Fibroblast of skin of right quadriceps (primary cell): ENCODE measurements around the gene SPRED2.
"Not testable (repeated sequence)": the region's sequence is repeated elsewhere in the genome, so short reads cannot be mapped to it uniquely, and the experiment has no call there.

Experiments
- DNase-seq: peaks from one replicate; pipeline ENCODE4 v3.0.0-alpha.2; 2013

The SPRED2 gene

GRCh38 chr2:65361623-65362022, 70.8 kb downstream of the SPRED2 start:
- DNase-seq = peak; percentile 68

GRCh38 chr2:65360441-65360840, 72.0 kb downstream of the SPRED2 start:
- no peak for DNase-seq

- no peak for DNase-seq
Measured at GRCh38 chr2:65358678-65359400, 73.6 kb downstream of the SPRED2 start.

- DNase-seq = no peak
Measured at GRCh38 chr2:65357959-65358294, 74.5 kb downstream of the SPRED2 start.

- DNase-seq = no peak
Measured at GRCh38 chr2:65357095-65357958, 75.1 kb downstream of the SPRED2 start.

GRCh38 chr2:65355186-65355831, 77.1 kb downstream of the SPRED2 start:
- peak; percentile 52 for DNase-seq

GRCh38 chr2:65354773-65355172, 77.6 kb downstream of the SPRED2 start:
- no peak for DNase-seq

GRCh38 chr2:65353927-65354326, 78.5 kb downstream of the SPRED2 start:
- DNase-seq = no peak

- DNase-seq = no peak
Measured at GRCh38 chr2:65353046-65353445, 79.4 kb downstream of the SPRED2 start.

GRCh38 chr2:65351948-65352595, 80.3 kb downstream of the SPRED2 start:
- no peak for DNase-seq

GRCh38 chr2:65351234-65351947, 81.0 kb downstream of the SPRED2 start:
- DNase-seq = peak; percentile 37

- peak; percentile 32 for DNase-seq
Measured at GRCh38 chr2:65350651-65351056, 81.7 kb downstream of the SPRED2 start.

- peak; percentile 80 for DNase-seq
Measured at GRCh38 chr2:65349863-65350262, 82.5 kb downstream of the SPRED2 start.

GRCh38 chr2:65347913-65348312, 84.5 kb downstream of the SPRED2 start:
- DNase-seq = no peak

GRCh38 chr2:65345631-65346030, 86.8 kb downstream of the SPRED2 start:
- peak; percentile 84 for DNase-seq

GRCh38 chr2:65344689-65345088, 87.7 kb downstream of the SPRED2 start:
- DNase-seq = no peak

GRCh38 chr2:65344182-65344581, 88.2 kb downstream of the SPRED2 start:
- DNase-seq = no peak

- peak; percentile 48 for DNase-seq
Measured at GRCh38 chr2:65343386-65343785, 89.0 kb downstream of the SPRED2 start.

- no peak for DNase-seq
Measured at GRCh38 chr2:65340898-65341681, 91.3 kb downstream of the SPRED2 start.

GRCh38 chr2:65339648-65340047, 92.8 kb downstream of the SPRED2 start:
- DNase-seq = no peak

- not testable (repeated sequence) for DNase-seq
Measured at GRCh38 chr2:65338830-65339495, 93.4 kb downstream of the SPRED2 start.
